Natural killer cell (primary cell): ENCODE data around the gene SLC5A2. TPM values are rescaled to one million over a fixed set of nuclear protein-coding genes. Genes with fewer than 3 reads are reported as not detected.

ENCODE experiments used
- total RNA-seq, 4 donors: library from RNA; stranded (reverse); fragments of 120-200 nt in 1 of 4; gene quantifications; one replicate each; pipeline versions ENCODE4 v1.2.3 to v1.2.4, GENCODE V29; 2013 to 2022

The SLC5A2 gene
- total RNA-seq, 3 donors from 2014 or later (not counting 1 experiment from before 2014, with no cell fraction given): 0.20 to 0.96 TPM; not detected in 1

Other genes starting within 250 kb of the SLC5A2 start
- gene ITGAM, start 223.1 kb upstream of the SLC5A2 start, total RNA-seq: 100 to 1,000 TPM; 370 to 545 (median 428) TPM
- gene ITGAX, start 127.9 kb upstream of the SLC5A2 start, total RNA-seq: 100 to 1,000 TPM; 224 to 249 (median 233) TPM
- 1 to 10 TPM; 1.0 to 2.9 (median 2.2) TPM for gene ITGAD, start 89.8 kb upstream of the SLC5A2 start, total RNA-seq
- not detected for gene COX6A2, start 54.8 kb upstream of the SLC5A2 start, total RNA-seq
- under 1 TPM; 0.14 to 0.50 (median 0.23) TPM for gene ZNF843, start 40.3 kb upstream of the SLC5A2 start, total RNA-seq
- 10 to 100 TPM; 10.4 to 22.8 (median 16.6) TPM for gene ARMC5, start 23.6 kb upstream of the SLC5A2 start, total RNA-seq
- gene TGFB1I1, start 11.0 kb upstream of the SLC5A2 start, total RNA-seq: 1 to 10 TPM in 1 of 3 donors, under 1 TPM in 2; 0.72 to 1.3 (median 0.78) TPM
- gene RUSF1, start 25.3 kb downstream of the SLC5A2 start, total RNA-seq: 10 to 100 TPM; 50.2 to 61.5 (median 51.9) TPM
- not detected for gene AHSP, start 44.8 kb downstream of the SLC5A2 start, total RNA-seq